Jurkat, Clone E6-1 (cell line): ENCODE results near the gene TMEM143.
"Not testable (repeated sequence)": the region's sequence is repeated elsewhere in the genome, so short reads cannot be mapped to it uniquely, and the experiment has no call there.

ENCODE experiments used
- DNase-seq: peaks from one replicate; pipeline ENCODE4 v3.0.0-alpha.2; 2011; ENCODE audit warnings: low read depth, low spot score
- H3K4me3 ChIP-seq: 2 replicates; pipeline ENCODE4 v1.5.1; 2011; ENCODE audit warnings: mild to moderate bottlenecking, low read length, control low read depth, moderate library complexity

TMEM143 gene

DNA sequence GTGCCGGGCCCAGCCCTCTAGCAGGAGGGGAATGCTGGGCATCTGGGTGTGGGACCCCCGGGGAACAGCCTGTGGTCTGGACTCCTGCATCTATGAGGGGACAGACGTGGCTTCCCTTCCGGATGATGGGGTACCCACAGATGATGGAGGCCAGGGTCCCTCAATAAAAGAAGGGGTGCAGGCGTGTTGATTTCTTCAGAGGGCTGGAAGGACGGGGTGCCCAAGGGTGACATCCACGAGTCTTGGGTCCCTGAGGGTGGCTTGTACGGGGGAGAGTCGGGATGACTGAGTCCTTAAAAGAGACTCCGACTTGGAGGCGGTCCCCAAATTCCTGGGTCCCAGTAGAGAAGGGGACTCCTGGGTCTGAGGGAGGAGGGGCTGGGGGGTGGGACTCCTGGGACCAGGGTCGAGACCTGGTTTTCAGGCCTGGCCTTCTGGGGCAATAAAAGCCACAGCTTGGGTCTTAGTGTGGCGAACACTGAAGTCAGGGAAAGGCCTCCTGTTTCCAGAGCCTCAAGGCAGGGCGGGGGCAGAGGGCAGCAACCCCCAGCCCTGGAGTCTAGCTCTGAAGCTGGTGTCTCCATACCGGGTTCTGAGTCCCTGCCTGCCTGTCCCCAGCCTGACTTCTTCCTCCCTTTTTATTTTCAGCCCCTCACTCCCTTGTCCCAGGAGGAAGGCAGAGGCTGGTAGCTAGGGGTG is 29.3 kb upstream of the TMEM143 start:
- no peak for DNase-seq
- no peak overlapping the region for H3K4me3 ChIP-seq

DNA sequence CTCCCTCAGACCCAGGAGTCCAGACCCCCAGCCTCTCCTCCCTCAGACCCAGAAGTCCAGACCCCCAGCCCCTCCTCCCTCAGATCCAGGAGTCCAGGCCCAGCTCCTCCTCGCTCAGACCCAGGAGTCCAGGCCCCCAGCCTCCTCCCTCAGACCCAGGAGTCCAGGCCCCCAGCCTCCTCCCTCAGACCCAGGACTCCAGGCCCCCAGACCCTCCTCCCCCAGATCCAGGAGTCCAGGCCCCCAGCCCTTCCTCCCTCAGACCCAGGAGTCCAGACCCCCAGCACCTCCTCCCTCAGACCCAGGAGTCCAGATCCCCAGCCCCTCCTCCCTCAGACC is 28.2 kb upstream of the TMEM143 start:
- not testable (repeated sequence) for H3K4me3 ChIP-seq, DNase-seq

DNA sequence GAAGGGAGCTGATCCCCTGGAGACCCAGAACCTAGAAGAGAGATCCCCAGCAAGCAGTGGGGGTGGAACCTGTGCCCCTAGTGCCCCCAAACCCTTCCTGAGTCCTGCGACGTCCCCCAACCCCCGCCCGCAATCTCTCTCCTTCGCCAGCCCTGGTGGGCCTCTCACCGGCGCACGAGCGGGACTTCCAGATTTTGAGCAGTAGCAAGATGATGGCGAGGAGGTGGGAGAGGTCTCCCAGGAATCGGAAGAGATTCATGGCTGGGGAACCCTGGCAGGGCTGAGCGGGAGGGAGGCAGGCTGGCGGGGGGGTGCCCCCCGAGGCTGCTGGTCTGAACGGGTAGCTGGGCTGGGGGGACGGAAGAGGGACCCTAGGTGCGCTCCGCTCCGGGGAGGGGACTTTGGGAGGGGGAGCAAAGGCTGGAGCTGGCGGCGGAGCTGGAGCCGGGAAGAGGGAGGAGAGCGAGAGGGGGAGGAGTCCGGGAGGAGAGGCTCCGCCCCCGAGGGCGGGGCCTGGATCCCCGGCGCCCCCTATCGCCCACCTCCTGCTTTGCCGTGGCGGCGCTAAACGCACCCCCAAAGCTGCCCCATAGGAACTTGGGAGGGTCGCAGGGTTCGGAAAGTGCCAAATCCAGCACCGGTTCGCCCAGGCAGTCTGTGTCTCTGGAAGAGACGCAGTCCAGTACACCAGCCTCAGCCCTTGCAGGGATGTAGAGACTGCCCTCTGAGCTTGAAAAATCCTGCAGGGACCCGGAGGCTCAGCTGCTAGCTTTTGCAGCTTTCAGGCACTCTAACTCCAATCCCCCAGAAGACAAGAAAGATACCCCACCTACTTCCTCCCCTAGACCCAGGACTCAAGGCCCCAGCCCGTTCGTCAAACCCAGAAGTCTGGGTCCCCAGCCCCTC is 27.6 kb upstream of the TMEM143 start, which contains the start of gene KDELR1:
Gene KDELR1 (minus strand): TSS at position 452 of the 906 bp plus-strand sequence. CDS start 193 bp downstream, at position 259.
- DNase-seq, result no peak
- H3K4me3 ChIP-seq, result peak within 1 kb of the TSS; percentile 90

DNA sequence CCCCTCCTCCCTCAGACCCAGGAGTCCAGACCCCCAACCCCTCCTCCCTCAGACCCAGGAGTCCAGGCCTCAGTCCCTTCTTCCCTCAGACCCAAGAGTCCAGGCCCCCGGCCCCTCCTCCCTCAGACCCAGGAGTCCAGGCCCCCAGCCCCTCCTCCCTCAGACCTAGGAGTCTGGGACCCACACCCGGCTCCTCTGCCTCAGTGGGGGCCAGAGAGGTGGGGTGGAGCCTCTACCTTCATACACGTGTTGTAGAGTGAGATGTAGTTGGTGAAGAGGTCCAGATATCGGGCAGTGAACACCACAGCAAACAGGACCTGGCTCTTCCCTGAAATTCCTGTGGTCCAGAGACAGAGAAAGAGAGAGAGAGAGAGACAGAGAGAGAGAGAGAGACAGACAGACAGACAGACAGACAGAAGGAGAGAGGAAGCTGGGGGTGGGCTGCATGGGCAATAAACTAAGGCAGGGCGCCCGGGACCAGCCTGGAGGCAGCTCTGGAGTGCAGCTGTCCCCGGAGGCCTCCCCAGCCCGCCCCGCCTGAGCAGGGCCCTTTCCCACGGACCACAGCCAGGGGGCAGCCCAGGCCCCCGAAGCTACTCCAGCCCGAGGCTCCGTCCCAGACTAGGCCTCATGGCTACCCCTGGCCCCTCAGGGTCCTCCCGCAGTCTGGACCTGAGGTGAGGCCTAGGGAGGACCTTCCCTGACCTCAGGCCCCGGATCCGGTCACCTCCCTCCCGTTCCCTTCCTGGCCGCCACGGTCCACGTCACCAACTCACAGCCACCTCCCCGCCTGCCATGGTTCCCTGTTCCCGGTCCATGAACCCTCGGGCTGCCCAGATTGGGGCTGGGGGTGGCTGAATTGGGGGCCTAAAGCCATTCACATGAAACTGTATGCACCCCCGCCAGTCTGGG is 26.7 kb upstream of the TMEM143 start:
- peak overlapping the region; percentile 90 for H3K4me3 ChIP-seq
- DNase-seq, result no peak

DNA sequence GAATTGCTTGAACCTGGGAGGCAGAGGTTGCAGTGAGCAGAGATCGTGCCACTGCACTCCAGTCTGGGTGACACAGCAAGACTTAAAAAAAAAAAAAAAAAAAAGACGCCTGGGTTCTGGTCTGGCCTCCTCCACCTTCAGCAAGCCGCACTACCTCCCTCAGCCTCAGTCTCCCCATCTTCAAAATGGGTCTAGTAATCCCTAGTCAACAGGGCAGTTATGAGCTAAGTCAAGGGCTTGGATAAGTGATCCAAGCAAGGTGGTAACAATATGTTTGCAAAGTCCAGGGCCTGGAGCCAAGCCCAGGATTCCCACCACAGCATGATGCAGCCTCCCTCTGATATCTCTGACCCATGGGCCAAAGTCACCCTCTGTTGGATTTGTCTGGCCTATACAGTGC is 23.2 kb upstream of the TMEM143 start:
- no peak overlapping the region for H3K4me3 ChIP-seq
- DNase-seq, result no peak

DNA sequence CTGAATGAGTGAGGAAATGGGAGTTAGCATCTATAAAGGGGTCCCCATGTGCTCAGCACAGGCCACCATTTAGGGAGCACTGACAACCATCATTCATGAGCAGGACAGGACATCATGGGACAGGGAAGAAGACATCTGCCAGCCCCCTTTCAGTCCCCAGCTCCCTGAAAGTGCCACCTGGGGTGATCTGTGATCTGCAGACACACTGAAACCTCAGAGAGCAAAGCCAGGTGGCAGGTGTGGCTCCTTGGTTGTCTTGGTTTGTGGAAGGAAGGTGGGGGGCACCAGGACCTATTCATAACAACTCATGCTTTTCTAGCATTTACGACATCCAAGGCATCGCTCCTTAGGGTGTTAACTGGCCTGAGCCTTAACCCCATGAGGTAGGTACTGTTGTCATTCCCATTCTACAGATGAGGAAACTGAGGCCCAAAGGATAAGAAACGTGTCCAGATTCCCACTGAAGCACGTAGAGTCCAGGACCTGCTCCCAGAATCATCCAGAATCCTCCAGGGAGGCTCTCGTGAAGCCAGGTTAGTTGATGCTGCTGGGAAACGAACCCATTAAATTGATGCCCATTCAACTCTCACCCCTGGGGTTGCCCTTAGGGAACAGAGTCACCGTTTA is 21.8 kb upstream of the TMEM143 start:
- H3K4me3 ChIP-seq, result no peak overlapping the region
- DNase-seq, result no peak

DNA sequence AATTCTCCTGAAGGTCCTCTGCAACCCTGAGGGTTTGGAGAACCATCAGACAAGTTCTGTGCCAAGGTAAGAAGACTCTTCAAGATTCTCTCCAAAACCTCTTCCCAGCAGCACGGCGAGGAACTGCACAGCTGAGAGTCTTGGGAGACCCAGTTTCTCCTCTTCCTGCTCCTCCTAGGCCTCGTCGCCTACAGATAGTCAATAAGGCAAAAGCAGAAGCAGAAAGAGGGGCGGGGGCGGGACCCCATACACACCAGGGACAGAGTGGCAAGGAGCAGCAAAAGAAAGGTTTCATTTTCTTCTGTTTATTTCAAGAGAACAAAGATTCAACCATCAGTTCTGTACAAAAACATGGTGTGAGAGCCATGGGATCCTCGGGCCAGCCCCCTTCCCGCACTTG is 18.5 kb upstream of the TMEM143 start:
- no peak overlapping the region for H3K4me3 ChIP-seq
- no peak for DNase-seq

DNA sequence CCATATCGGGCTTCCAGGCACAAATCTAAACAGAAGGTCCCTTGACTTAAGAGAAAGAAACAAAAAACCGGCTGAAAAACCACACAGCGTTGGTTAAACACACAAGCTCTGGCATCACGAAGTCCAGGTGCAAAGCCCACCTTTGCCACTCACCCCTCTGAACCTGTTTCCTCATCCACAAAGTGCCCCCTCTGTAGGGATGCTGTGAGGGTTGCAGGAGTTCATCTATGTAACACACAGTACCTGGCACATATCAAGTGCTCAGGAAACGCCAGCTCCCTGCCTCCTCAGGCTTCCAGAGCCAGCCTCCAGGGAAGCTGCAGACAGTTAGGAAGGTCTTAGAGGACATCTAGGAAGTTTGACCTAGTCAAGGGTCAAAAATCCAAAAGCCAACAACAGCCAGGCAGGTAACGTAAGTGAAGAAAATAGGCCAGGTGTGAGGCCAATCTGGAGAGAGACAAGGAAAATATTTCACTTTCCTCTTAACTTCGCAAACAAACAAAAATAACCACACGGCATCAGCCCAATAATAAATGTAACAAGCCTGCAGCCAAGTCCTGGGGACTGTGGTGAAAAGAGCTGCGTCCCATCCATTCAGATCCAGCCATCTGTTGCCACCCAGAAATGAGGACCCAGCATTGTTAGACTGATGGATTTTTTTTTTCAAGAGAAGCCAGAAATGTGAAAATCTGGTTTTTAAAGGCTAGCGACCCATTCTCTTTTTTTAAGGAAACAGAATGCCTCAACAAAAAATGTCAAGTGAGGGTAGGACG is 17.6 kb upstream of the TMEM143 start:
- no peak for DNase-seq
- H3K4me3 ChIP-seq, result no peak overlapping the region

DNA sequence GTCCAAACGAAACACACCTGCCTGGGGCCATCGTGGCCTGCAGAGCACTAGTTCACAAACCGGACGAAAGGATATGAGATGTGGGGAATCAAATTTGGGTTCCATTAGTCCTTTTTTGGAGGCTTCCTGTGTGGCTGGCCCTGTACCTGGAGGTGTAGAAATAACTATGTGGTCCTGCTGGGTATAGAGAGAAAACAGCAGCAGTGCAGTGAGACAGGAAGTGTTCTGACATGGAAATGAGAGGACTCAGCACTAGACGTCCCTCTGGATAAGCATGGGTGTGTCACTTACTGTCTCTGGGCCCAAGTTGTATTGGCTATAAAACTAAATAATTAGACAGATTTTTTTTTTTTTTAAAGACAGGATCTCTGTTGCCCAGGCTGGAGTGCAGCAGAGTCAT is 15.3 kb upstream of the TMEM143 start:
- DNase-seq, result no peak
- H3K4me3 ChIP-seq, result no peak overlapping the region

DNA sequence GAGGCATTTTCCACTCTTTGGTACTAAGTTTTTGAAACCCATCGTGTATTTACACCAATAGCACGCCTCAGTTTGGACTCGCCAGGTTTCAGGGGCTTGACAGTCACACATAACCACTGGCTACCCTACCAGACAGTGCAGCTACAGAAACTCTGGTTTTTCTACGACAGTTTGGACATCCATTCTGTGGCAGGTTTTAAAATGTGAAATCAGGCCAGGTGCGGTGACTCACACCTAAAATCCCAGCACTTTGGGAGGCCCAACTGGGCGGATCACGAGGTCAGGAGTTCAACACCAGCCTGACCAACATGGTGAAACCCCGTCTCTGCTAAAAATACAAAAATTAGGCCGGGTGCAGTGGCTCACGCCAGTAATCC is 14.4 kb upstream of the TMEM143 start:
- DNase-seq, result no peak
- H3K4me3 ChIP-seq, result no peak overlapping the region

DNA sequence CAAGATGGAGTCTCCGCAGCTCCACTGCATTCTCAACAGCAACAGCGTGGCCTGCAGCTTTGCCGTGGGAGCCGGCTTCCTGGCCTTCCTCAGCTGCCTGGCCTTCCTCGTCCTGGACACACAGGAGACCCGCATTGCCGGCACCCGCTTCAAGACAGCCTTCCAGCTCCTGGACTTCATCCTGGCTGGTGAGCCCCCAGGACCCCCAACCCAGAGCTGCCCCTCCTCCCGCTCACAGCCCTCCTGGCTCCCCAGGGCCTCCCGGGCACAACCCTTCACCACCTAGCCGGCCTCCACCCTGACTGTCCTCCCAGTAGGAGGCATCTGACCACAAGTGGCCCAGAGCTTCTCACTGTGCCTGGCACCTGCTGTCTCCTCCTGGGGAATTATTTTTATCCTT is 9.8 kb upstream of the TMEM143 start:
- H3K4me3 ChIP-seq, result no peak overlapping the region
- DNase-seq, result no peak

DNA sequence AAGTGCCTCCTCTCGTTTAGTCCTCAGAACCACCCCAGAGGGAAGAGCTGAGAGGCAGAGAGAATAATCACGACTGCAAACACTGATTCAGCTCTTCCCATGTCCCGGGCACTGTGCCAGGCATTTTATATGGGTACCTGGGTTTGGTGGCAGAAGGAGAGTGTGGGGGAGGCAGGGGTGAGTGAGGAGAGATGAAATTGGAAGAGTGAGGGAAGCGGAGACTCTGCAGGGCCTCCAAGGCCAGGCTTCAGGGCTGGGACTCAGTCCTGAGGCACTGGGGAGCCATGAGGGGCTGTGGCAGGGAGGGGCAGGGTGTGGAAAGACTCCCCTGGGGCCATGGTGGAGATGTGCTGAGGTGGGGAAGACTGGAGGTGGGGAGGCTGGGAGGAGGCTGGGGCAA is 9.2 kb upstream of the TMEM143 start:
- DNase-seq, result no peak
- H3K4me3 ChIP-seq, result no peak overlapping the region

DNA sequence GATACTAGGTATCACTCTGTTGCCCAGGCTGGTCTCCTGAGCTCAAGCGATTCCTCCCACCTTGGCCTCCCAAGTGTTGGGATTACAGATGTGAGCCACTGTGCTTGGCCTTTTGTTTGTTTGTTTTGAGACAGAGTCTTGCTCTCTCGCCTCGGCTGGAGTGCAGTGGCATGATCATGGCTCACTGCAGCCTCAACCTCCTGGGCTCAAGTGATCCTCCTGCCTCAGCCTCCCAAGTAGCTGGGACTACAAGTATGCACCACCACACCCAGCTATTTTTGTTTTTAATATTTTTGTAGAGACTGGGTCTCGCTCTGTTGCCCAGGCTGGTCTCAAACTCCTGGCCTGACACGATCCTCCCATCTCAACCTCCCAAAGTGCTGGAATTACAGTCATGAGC is 8.0 kb upstream of the TMEM143 start:
- not testable (repeated sequence) for H3K4me3 ChIP-seq, DNase-seq

DNA sequence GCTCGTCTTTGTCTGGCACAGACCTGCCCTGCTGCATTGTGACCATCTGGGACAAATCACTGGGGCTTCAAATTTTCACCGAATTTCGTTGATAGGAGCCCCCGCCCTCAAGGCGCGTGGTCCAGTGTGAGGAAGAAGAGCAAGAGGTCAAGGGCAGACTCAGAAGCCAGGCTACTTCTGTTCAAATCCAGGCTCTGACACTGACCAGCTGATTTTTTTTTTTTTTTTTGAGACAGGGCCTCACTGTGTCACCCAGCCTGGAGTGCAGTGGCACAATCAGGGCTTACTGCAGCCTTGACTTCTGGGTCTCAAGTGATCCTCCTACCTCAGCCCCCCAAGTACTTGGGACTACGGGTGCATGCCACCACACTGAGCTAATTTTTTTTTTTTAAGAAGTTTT is 7.6 kb upstream of the TMEM143 start:
- DNase-seq, result no peak
- H3K4me3 ChIP-seq, result no peak overlapping the region

DNA sequence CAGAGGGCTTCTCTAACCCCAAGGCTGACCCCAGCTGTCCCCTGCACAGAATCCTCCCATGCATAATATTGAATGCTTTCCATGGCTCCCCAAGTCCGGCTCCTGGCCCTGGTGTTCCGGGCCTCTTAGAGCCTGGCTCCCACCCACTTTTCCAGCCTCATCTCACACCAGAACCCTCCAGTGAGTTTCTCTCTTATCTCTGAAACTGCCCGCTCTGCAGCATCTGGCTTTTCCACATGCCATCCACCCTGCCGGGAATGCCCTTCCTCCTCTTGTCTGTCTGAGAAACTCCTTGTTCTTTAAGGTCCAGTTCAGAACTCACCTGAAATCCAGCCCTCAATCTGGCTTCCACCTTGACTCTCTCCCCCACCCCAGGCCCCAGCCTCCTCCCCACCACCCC is 7.2 kb upstream of the TMEM143 start:
- DNase-seq, result no peak
- no peak overlapping the region for H3K4me3 ChIP-seq

DNA sequence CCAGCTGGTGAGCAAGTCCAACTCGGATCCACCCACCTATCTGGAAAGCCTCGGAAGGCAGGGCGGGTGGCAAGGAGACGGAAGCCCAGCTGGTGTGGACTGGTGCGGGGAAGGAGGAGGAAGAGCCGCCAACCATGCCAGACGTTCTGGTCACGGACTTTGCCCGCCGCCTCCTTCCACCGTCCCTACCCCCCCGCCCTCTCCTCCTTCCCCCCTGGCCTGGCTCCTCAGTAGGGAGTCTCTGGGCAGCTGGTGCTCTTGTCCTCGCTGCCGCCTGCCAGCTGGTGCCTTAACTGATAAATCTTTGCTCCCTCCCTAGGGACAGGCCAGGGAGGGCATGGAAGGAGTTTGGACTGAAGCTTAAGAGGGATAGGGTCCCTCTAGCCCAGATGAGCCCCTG is 5.2 kb upstream of the TMEM143 start:
- no peak overlapping the region for H3K4me3 ChIP-seq
- no peak for DNase-seq

DNA sequence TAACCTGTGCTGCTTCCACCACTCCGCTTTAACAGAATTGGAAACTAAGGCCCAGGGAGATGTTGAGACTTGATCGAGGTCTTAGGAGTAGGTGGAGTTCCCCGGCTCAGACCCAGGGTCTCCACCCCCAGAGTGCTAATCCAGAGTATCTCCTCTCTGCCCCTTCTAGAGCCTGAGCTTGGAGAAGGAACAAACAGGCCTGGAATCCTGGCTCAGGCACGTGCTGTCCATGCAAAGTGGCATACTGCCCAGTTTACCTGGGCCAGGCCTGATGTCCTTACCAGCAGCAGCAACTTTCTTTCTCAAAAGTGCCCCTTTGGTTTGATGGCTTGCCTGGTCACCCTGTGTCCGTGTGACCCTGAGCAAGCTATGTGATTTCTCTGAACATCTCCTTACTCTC is 4.1 kb upstream of the TMEM143 start:
- no peak overlapping the region for H3K4me3 ChIP-seq

DNA sequence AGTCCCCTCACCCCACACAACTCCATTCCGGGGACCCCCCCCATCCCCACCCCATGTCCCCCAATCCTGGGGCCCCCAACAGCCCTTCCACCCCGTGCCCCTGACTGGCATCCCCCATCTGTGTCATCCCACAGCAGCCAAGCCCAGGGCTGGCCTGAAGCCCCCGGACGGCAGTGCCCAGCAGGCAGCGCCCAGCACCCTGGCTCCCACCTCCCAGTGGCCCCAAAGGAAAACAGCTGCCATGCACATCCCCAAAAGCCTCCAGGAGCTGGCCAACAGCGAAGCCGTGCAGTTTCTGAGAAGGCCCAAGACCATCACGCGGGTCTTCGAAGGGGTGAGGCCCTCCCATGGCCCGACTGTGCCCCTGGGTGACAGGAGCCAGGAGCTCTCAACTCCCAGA is 1.9 kb upstream of the TMEM143 start:
- no peak for DNase-seq
- no peak overlapping the region for H3K4me3 ChIP-seq

More for the DNA sequence above, 4.1 kb upstream of the TMEM143 start:
- DNase-seq, result no peak
